Neural progenitor cell (in vitro differentiated cells): ENCODE results near the gene KCNQ1.

Experiments
- EZH2 ChIP-seq: fragments of 200-600 bp; sonication (generic); IDR thresholded peaks from 2 replicates; pipeline ENCODE4 v1.6.1; 2017; ENCODE audit warnings: antibody characterized with exemption, mild to moderate bottlenecking, moderate library complexity
- TF ChIP-seq, protein P1 (sequence below): fragments of 200-600 bp; sonication (generic); IDR thresholded peaks from 2 replicates; pipeline ENCODE4 v1.5.1; 2017; ENCODE audit warnings: antibody characterized with exemption, mild to moderate bottlenecking

DNA sequence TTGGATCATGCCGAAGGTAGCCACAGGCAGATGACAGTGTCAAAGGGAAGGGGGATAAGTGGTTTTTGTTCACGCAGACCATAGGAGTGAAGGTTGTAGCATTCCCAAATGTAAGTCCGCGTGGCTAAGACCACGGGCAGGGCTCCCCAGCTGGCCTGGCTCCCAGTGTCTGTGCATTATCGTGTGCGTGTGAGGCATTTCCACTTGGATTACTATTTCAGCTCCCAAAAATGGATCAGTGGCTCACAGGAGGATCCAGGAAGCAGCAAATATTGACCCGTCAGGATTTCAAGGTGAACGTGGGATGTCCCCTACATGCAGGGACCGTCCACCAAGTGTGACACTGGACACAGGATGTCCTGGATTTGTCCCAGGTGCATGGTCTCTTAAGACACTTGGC is 430.2 kb downstream of the KCNQ1 start:
- TF ChIP-seq, protein P1, sequence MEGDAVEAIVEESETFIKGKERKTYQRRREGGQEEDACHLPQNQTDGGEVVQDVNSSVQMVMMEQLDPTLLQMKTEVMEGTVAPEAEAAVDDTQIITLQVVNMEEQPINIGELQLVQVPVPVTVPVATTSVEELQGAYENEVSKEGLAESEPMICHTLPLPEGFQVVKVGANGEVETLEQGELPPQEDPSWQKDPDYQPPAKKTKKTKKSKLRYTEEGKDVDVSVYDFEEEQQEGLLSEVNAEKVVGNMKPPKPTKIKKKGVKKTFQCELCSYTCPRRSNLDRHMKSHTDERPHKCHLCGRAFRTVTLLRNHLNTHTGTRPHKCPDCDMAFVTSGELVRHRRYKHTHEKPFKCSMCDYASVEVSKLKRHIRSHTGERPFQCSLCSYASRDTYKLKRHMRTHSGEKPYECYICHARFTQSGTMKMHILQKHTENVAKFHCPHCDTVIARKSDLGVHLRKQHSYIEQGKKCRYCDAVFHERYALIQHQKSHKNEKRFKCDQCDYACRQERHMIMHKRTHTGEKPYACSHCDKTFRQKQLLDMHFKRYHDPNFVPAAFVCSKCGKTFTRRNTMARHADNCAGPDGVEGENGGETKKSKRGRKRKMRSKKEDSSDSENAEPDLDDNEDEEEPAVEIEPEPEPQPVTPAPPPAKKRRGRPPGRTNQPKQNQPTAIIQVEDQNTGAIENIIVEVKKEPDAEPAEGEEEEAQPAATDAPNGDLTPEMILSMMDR: no peak
- no peak for TF ChIP-seq EZH2
